ENCODE measurements around the gene RBM12.

Gene RBM12

DNA sequence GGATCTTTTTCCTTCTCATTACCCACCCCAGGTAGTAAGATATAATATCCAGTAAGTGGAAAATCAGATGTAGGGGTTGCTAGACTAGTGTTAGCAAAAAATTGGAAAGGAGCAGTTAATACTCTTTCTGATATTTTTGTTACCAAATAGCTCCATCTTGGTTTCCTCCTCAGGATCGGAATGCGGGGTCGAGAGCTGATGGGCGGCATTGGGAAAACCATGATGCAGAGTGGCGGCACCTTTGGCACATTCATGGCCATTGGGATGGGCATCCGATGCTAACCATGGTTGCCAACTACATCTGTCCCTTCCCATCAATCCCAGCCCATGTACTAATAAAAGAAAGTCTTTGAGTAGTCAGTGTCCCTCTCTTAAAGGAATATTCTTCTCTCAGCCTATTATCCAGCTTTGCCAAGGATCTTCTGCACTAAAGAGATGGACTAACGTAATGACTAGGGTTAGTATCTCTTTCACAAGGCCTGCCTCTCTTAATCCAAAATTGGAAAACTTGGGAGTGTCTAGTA, 36.0 kb upstream of the RBM12 start:
- Histone ChIP-seq H3K4me3 (ENCODE audit: low read depth in 1 of 2, low read length in 2 of 2) (peak overlapping the region; percentile 93 to 94; a peak in 3 of 4 replicates), H3K27me3 (ENCODE audit: insufficient read depth, low read length, poor library complexity) (no peaks in the 10 kb centered on the region), H3K9ac (ENCODE audit: low read depth, low read length) (peak overlapping the region; percentile 90), H3K4me2 (ENCODE audit: insufficient read depth, low read length) (peak overlapping the region; percentile 83), H3K4me1 (ENCODE audit: insufficient read depth, low read length) (peaks cover 47% of the 10 kb centered on the region), H3K36me3 (ENCODE audit: insufficient read depth, low read length) (peaks cover 57% of the 10 kb centered on the region), H3K27ac (ENCODE audit: low read length) (peak overlapping the region; percentile 85), H3K9me3 (ENCODE audit: insufficient read depth, low read length, severe bottlenecking) (no peaks in the 10 kb centered on the region), H3K79me2 (ENCODE audit: insufficient read depth, low read length) (peaks cover 58% of the 10 kb centered on the region), H2AFZ (ENCODE audit: low read depth, low read length) (no peak overlapping the region), H4K20me1 (ENCODE audit: insufficient read depth, low read length) (peaks cover 33% of the 10 kb centered on the region)
- TF ChIP-seq, protein P1, sequence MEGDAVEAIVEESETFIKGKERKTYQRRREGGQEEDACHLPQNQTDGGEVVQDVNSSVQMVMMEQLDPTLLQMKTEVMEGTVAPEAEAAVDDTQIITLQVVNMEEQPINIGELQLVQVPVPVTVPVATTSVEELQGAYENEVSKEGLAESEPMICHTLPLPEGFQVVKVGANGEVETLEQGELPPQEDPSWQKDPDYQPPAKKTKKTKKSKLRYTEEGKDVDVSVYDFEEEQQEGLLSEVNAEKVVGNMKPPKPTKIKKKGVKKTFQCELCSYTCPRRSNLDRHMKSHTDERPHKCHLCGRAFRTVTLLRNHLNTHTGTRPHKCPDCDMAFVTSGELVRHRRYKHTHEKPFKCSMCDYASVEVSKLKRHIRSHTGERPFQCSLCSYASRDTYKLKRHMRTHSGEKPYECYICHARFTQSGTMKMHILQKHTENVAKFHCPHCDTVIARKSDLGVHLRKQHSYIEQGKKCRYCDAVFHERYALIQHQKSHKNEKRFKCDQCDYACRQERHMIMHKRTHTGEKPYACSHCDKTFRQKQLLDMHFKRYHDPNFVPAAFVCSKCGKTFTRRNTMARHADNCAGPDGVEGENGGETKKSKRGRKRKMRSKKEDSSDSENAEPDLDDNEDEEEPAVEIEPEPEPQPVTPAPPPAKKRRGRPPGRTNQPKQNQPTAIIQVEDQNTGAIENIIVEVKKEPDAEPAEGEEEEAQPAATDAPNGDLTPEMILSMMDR (IDR thresholded peaks at IDR 0.05; ENCODE audit: borderline replicate concordance, extremely low read depth, low read length, poor library complexity, severe bottlenecking): no peak
- TF ChIP-seq EZH2 (IDR thresholded peaks at IDR 0.05; ENCODE audit: borderline replicate concordance, low read depth, low read length, severe bottlenecking): no peak
- DNase-seq: no peak
- ATAC-seq (ENCODE audit: insufficient read depth, low read depth): no peak

DNA sequence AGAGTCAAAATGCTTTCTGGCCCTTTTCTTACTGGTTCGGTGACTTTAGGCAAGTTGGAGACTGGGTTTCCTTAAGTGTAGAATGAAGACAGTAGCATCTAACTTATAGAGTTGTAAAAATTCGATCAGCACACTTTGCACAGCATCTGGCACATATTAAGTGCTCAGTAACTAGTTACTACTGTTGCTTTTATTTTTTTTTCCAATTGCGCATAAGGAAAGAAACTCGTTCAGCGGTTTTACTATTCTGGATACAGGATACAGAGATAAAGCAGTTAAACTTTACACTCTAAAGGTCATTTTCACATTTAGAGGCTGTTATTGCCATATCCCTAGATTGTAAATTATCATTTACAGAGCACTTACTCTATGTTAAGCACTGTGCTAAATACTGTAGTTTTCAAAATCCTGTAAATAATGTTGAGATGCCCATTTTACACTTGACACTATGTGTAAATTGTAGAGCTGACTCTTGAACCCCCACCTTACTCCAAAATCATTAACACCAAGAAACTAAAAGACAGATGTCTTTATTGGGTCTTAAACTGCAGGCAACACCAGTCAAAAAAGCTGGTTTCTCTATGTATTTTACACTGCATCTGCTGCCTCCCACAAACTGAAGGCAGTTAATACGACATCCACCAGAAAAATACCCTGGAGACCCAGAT, 35.4 kb upstream of the RBM12 start:
- peaks cover 57% of the 10 kb centered on the region for H3K36me3 ChIP-seq (ENCODE audit: insufficient read depth, low read length)
- peaks cover 29% of the 10 kb centered on the region for H4K20me1 ChIP-seq (ENCODE audit: insufficient read depth, low read length)
- ATAC-seq (ENCODE audit: insufficient read depth, low read depth): no peak
- H3K4me1 ChIP-seq (ENCODE audit: insufficient read depth, low read length): peaks cover 47% of the 10 kb centered on the region
- TF ChIP-seq EZH2 (IDR thresholded peaks at IDR 0.05; ENCODE audit: borderline replicate concordance, low read depth, low read length, severe bottlenecking): no peak
- TF ChIP-seq, protein P1 (IDR thresholded peaks at IDR 0.05; ENCODE audit: borderline replicate concordance, extremely low read depth, low read length, poor library complexity, severe bottlenecking): no peak
- no peak for DNase-seq
- peak overlapping the region; percentile 93 to 94 for H3K4me3 ChIP-seq (ENCODE audit: low read depth in 1 of 2, low read length in 2 of 2)
- H3K79me2 ChIP-seq (ENCODE audit: insufficient read depth, low read length): peaks cover 59% of the 10 kb centered on the region
- peak overlapping the region; percentile 83 for H3K4me2 ChIP-seq (ENCODE audit: insufficient read depth, low read length)
- H3K27me3 ChIP-seq (ENCODE audit: insufficient read depth, low read length, poor library complexity): no peaks in the 10 kb centered on the region
- peak overlapping the region; percentile 98 for H2AFZ ChIP-seq (ENCODE audit: low read depth, low read length)
- peak overlapping the region; percentile 85 for H3K27ac ChIP-seq (ENCODE audit: low read length)
- peak overlapping the region; percentile 90 for H3K9ac ChIP-seq (ENCODE audit: low read depth, low read length)
- H3K9me3 ChIP-seq (ENCODE audit: insufficient read depth, low read length, severe bottlenecking): no peaks in the 10 kb centered on the region

DNA sequence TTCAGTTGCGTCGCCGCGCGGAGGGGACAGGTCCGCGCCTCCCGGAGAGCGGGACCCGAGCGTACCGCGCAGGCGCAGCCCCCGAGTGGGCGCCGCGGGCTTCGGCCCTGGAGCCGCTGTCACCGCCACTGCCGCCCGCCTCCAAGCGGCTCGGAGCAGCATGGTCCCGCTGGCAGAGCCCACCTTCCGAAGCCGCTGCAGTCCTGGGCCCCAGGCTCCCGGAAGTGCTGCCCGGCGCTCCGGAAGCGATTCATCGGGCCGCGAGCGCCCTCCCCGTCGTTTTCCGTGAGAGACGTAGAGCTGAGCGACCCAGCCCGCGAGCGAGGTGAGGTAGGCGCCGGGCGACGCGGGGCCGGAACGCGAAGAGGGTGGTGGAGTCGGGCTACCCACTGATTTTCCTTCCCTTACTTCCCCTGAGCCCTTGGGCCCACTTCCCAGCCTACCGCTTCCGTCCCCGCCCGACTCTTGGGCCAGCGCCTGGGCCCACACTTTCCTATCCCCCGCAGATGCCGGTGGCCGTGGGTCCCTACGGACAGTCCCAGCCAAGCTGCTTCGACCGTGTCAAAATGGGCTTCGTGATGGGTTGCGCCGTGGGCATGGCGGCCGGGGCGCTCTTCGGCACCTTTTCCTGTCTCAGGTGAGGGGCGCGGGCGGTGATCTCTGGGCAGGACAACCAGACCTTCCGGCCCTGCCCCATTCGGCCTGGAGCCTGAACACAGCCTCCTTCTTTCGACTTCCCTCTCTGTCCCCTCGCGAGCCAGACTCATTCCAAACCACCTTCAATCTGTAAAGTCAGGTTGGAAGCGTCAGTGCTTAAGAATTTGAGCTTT, 34.6 kb upstream of the RBM12 start, which contains the start of the genes NFS1 and ROMO1:
Gene NFS1, minus strand, starts transcription at position 226 of the 830 bp plus-strand sequence. Its CDS starts 64 bp downstream, at position 162.
Gene ROMO1, plus strand, starts transcription at position 279 of the 830 bp plus-strand sequence. Its CDS starts 228 bp downstream, at position 507.
- peak within 1 kb of the TSS; percentile 90 for H3K9ac ChIP-seq (ENCODE audit: low read depth, low read length)
- peak within 1 kb of the TSS; percentile 93 to 94 for H3K4me3 ChIP-seq (ENCODE audit: low read depth in 1 of 2, low read length in 2 of 2)
- peaks cover 51% of the 10 kb centered on the region for H3K36me3 ChIP-seq (ENCODE audit: insufficient read depth, low read length)

More for the DNA sequence above, 34.6 kb upstream of the RBM12 start, which contains the start of the genes NFS1 and ROMO1:
- H2AFZ ChIP-seq (ENCODE audit: low read depth, low read length): peak within 1 kb of the TSS; percentile 98
- peaks cover 47% of the 10 kb centered on the region for H3K4me1 ChIP-seq (ENCODE audit: insufficient read depth, low read length)
- H3K9me3 ChIP-seq (ENCODE audit: insufficient read depth, low read length, severe bottlenecking): no peaks in the 10 kb centered on the region
- H3K27ac ChIP-seq (ENCODE audit: low read length): peak within 1 kb of the TSS; percentile 85
- no peak for TF ChIP-seq EZH2 (IDR thresholded peaks at IDR 0.05; ENCODE audit: borderline replicate concordance, low read depth, low read length, severe bottlenecking)
- TF ChIP-seq, protein P1 (IDR thresholded peaks at IDR 0.05; ENCODE audit: borderline replicate concordance, extremely low read depth, low read length, poor library complexity, severe bottlenecking): peak; percentile 39
- peaks cover 51% of the 10 kb centered on the region for H3K79me2 ChIP-seq (ENCODE audit: insufficient read depth, low read length)
- peaks cover 23% of the 10 kb centered on the region for H4K20me1 ChIP-seq (ENCODE audit: insufficient read depth, low read length)
- DNase-seq (peak; percentile 91), ATAC-seq (ENCODE audit: insufficient read depth, low read depth) (peak; percentile 90)
- no peaks in the 10 kb centered on the region for H3K27me3 ChIP-seq (ENCODE audit: insufficient read depth, low read length, poor library complexity)
- peak within 1 kb of the TSS; percentile 83 for H3K4me2 ChIP-seq (ENCODE audit: insufficient read depth, low read length)
